Measurements from ENCODE around the gene DNAAF2. TPM values are rescaled to one million over a fixed set of nuclear protein-coding genes. Genes with fewer than 3 reads are reported as not detected.

The DNAAF2 gene
- total RNA-seq, result 7.3 and 8.4 TPM in 2 replicates
- long read RNA-seq, partial matches to known transcripts, result 0 of 1 reads
- long read RNA-seq, other reads (novel, unspliced or antisense), result 0 of 1 reads

- H3K27me3 Mint-ChIP-seq (ENCODE audit: unreplicated experiment), result no peaks in the 10 kb centered on the region
- DNase-seq (ENCODE audit: extremely low spot score, unreplicated experiment), result no peak
- peaks cover 18% of the 10 kb centered on the region for H3K36me3 Mint-ChIP-seq (ENCODE audit: unreplicated experiment)
- no peaks in the 10 kb centered on the region for H3K9me3 Mint-ChIP-seq (ENCODE audit: unreplicated experiment)
- peak within 1 kb of the TSS; percentile 96 for H3K4me3 Mint-ChIP-seq (ENCODE audit: unreplicated experiment)
- TF ChIP-seq CTCF (IDR thresholded peaks at IDR 0.05), result no peak
- H3K27ac Mint-ChIP-seq (ENCODE audit: unreplicated experiment), result peak within 1 kb of the TSS; percentile 88
- H3K4me1 Mint-ChIP-seq (ENCODE audit: unreplicated experiment), result peaks cover 44% of the 10 kb centered on the region
These were observed at the start of gene DNAAF2 for GRCh38 chr14:49634547-49635334. DNAAF2 (minus strand) TSS chr14:49635244; CDS start chr14:49635149, 95 bp downstream.

- peaks cover 5% of the 10 kb centered on the region for H3K36me3 Mint-ChIP-seq (ENCODE audit: unreplicated experiment)
- no peak overlapping the region for H3K27ac Mint-ChIP-seq (ENCODE audit: unreplicated experiment)
- no peaks in the 10 kb centered on the region for H3K4me1 Mint-ChIP-seq (ENCODE audit: unreplicated experiment)
- H3K4me3 Mint-ChIP-seq (ENCODE audit: unreplicated experiment), result no peak overlapping the region
- H3K27me3 Mint-ChIP-seq (ENCODE audit: unreplicated experiment), result no peaks in the 10 kb centered on the region
- no peaks in the 10 kb centered on the region for H3K9me3 Mint-ChIP-seq (ENCODE audit: unreplicated experiment)
- no peak for TF ChIP-seq CTCF (IDR thresholded peaks at IDR 0.05)
- no peak for DNase-seq (ENCODE audit: extremely low spot score, unreplicated experiment)
These were observed 44.2 kb upstream of the DNAAF2 start for GRCh38 chr14:49679271-49679670.

- Mint-ChIP-seq H3K27ac (ENCODE audit: unreplicated experiment) (no peak overlapping the region), H3K9me3 (ENCODE audit: unreplicated experiment) (no peaks in the 10 kb centered on the region), H3K27me3 (ENCODE audit: unreplicated experiment) (no peaks in the 10 kb centered on the region), H3K36me3 (ENCODE audit: unreplicated experiment) (peaks cover 3% of the 10 kb centered on the region), H3K4me3 (ENCODE audit: unreplicated experiment) (no peak overlapping the region), H3K4me1 (ENCODE audit: unreplicated experiment) (no peaks in the 10 kb centered on the region)
- peak; percentile 14 for TF ChIP-seq CTCF (IDR thresholded peaks at IDR 0.05)
- DNase-seq (ENCODE audit: extremely low spot score, unreplicated experiment), result no peak
These were observed 42.6 kb upstream of the DNAAF2 start for GRCh38 chr14:49677643-49678042.

- TF ChIP-seq CTCF (IDR thresholded peaks at IDR 0.05), result no peak
- H3K4me3 Mint-ChIP-seq (ENCODE audit: unreplicated experiment), result no peak overlapping the region
- no peaks in the 10 kb centered on the region for H3K4me1 Mint-ChIP-seq (ENCODE audit: unreplicated experiment)
These were observed 38.5 kb upstream of the DNAAF2 start for GRCh38 chr14:49673586-49673985.

GRCh38 chr14:49670475-49670874, 35.4 kb upstream of the DNAAF2 start:
- no peak for DNase-seq (ENCODE audit: extremely low spot score, unreplicated experiment)
- no peaks in the 10 kb centered on the region for H3K27me3 Mint-ChIP-seq (ENCODE audit: unreplicated experiment)
- no peak for TF ChIP-seq CTCF (IDR thresholded peaks at IDR 0.05)

More at GRCh38 chr14:49673586-49673985, 38.5 kb upstream of the DNAAF2 start:
- DNase-seq (ENCODE audit: extremely low spot score, unreplicated experiment), result no peak
- H3K27ac Mint-ChIP-seq (ENCODE audit: unreplicated experiment), result no peak overlapping the region
- no peaks in the 10 kb centered on the region for H3K9me3 Mint-ChIP-seq (ENCODE audit: unreplicated experiment)
- H3K27me3 Mint-ChIP-seq (ENCODE audit: unreplicated experiment), result no peaks in the 10 kb centered on the region
- peaks cover 1% of the 10 kb centered on the region for H3K36me3 Mint-ChIP-seq (ENCODE audit: unreplicated experiment)

More at GRCh38 chr14:49670475-49670874, 35.4 kb upstream of the DNAAF2 start:
- no peaks in the 10 kb centered on the region for H3K36me3 Mint-ChIP-seq (ENCODE audit: unreplicated experiment)
- no peak overlapping the region for H3K27ac Mint-ChIP-seq (ENCODE audit: unreplicated experiment)
- H3K9me3 Mint-ChIP-seq (ENCODE audit: unreplicated experiment), result no peaks in the 10 kb centered on the region
- no peak overlapping the region for H3K4me3 Mint-ChIP-seq (ENCODE audit: unreplicated experiment)
- H3K4me1 Mint-ChIP-seq (ENCODE audit: unreplicated experiment), result no peaks in the 10 kb centered on the region

Measured in osteocyte (in vitro differentiated cells).